KMS-11 (cell line): Measurements from ENCODE around the gene GAA.

Source experiments
- H2AFZ ChIP-seq: fragments of 200-600 bp; sonication (generic); 2 replicates; pipeline ENCODE4 v1.6.1; 2016; ENCODE audit warnings: antibody characterized with exemption, mixed run types, low read depth
- H3K27ac ChIP-seq: fragments of 200-600 bp; sonication (generic); 2 replicates; pipeline ENCODE4 v1.6.1; 2016; ENCODE audit warnings: mild to moderate bottlenecking, mixed run types
- H3K27me3 ChIP-seq: fragments of 200-600 bp; sonication (generic); 2 replicates; pipeline ENCODE4 v1.6.1; 2017; ENCODE audit warnings: mild to moderate bottlenecking, low read depth, mixed run types, moderate library complexity; ENCODE audit not compliant: insufficient read depth
- H3K36me3 ChIP-seq: fragments of 200-600 bp; sonication (generic); 2 replicates; pipeline ENCODE4 v1.6.1; 2017; ENCODE audit warnings: mild to moderate bottlenecking, mixed run types; ENCODE audit not compliant: insufficient read depth
- H3K4me1 ChIP-seq: fragments of 200-600 bp; sonication (generic); 2 replicates; pipeline ENCODE4 v1.6.1; 2016; ENCODE audit warnings: mild to moderate bottlenecking, low read depth, mixed run types; ENCODE audit not compliant: poor library complexity, severe bottlenecking
- H3K4me2 ChIP-seq: fragments of 200-600 bp; sonication (generic); 2 replicates; pipeline ENCODE4 v1.7.0; 2016; ENCODE audit warnings: mild to moderate bottlenecking, mixed run types
- H3K4me3 ChIP-seq: fragments of 200-600 bp; sonication (generic); IDR thresholded peaks from 2 replicates; pipeline ENCODE4 v1.6.1; 2017; ENCODE audit warnings: low read depth, low read length, mixed read lengths; ENCODE audit not compliant: insufficient read depth
- H3K79me2 ChIP-seq: fragments of 200-600 bp; sonication (generic); 2 replicates; pipeline ENCODE4 v1.6.1; 2016; ENCODE audit warnings: low read depth, mixed run types; ENCODE audit not compliant: insufficient read depth
- H3K9ac ChIP-seq: fragments of 200-600 bp; sonication (generic); 2 replicates; pipeline ENCODE4 v1.6.1; 2016; ENCODE audit warnings: mild to moderate bottlenecking, mixed run types
- H4K20me1 ChIP-seq: fragments of 200-600 bp; sonication (generic); 2 replicates; pipeline ENCODE4 v1.6.1; 2016; ENCODE audit warnings: mild to moderate bottlenecking, mixed run types; ENCODE audit not compliant: insufficient read depth
- TF ChIP-seq, protein P1 (sequence below): fragments of 200-600 bp; sonication (generic); conservative IDR thresholded peaks from 2 replicates; pipeline ENCODE4 v1.6.1; 2017; ENCODE audit warnings: low read depth, mild to moderate bottlenecking, antibody characterized with exemption, low read length, moderate library complexity, mixed read lengths

Gene GAA

DNA sequence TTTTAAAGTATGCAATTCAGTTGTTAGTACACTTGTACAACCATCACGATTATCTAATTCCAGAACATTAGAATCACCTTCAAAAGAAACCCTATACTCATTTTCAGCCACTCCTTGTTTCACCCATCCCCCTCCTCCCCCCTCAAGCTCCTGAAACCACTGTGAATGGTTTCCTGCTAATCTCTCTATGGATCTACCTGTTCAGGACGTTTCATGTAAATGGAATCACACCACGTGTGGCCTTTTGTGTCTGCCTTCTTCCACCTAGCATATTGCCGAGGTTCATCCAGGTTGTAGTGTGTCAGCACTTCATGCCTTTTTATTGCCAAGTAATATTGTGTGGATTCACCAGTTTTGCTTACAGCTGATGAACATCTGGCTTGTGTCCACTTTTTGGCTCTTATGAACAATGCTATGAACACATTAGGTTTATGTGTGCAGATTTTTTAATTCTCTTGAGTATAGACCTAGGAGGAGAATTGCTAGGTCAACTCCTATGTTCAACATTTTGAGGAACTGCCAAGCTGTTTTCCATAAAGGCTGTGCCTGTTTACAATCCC is 27.7 kb downstream of the GAA start:
- TF ChIP-seq, protein P1, sequence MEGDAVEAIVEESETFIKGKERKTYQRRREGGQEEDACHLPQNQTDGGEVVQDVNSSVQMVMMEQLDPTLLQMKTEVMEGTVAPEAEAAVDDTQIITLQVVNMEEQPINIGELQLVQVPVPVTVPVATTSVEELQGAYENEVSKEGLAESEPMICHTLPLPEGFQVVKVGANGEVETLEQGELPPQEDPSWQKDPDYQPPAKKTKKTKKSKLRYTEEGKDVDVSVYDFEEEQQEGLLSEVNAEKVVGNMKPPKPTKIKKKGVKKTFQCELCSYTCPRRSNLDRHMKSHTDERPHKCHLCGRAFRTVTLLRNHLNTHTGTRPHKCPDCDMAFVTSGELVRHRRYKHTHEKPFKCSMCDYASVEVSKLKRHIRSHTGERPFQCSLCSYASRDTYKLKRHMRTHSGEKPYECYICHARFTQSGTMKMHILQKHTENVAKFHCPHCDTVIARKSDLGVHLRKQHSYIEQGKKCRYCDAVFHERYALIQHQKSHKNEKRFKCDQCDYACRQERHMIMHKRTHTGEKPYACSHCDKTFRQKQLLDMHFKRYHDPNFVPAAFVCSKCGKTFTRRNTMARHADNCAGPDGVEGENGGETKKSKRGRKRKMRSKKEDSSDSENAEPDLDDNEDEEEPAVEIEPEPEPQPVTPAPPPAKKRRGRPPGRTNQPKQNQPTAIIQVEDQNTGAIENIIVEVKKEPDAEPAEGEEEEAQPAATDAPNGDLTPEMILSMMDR, result no peak
- Histone ChIP-seq H2AFZ (no peak overlapping the region), H3K36me3 (no peaks in the 10 kb centered on the region; the same call in 1 of the 2 replicates), H3K4me1 (no peaks in the 10 kb centered on the region), H3K27me3 (peaks cover 2% of the 10 kb centered on the region; the same call in 1 of the 2 replicates), H3K4me3 (no peak overlapping the region), H3K4me2 (no peak overlapping the region), H3K27ac (no peak overlapping the region), H3K9ac (no peak overlapping the region), H3K79me2 (no peaks in the 10 kb centered on the region), H4K20me1 (no peaks in the 10 kb centered on the region)

DNA sequence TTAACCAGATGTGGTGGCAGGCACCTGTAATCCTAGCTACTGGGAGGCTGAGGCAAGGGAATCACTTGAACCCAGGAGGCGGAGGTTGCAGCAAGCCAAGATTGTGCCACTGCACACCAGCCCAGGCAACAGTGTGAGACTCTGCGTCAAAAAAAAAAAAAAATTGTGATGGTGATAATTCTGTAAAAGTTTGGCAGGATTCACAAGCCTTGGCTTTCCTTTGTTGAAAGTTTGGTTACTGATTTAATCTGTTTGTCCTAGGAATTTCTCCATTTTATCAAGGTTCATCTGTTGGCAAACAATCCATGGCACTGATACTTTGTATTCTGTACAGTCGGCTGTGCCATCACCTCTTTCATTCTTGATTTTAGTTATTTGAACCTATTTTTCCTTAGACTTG is 29.6 kb downstream of the GAA start:
- H3K27ac ChIP-seq, result no peak overlapping the region

DNA sequence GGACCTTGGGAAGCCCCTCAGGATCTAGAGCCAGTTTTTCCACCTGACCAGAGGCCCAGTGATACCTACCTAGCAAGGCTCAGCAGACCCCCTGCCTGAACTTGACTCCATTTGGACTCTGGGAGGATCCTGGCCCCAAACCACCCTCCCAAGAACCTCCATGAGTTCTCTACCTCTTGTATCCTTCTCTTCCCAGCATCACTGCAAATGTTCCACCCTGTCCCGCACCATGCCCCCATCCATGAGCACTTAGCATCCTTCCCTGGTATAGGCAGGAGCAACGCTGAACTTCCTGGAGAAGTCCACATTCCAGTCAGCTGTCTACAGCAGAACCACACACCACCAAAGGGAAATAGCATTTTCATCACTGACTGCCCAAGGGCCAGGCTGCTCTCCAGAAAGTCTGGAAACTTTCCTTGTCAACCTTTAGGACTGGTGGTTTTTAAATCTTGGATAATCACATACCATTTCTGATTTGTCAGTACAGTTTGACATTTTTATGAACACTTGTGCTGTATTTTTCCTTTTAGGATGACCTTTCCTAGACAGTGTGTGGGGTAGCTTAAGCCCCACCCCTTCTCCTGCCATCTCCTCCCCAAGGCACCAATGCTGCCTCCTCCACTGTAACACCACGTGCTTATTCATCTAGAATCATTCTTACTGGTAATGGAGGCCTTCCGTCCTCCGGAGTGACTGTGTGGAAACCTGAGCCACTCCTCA is 31.7 kb downstream of the GAA start:
- Histone ChIP-seq H3K27ac (no peak overlapping the region), H3K4me1 (no peaks in the 10 kb centered on the region), H3K4me3 (no peak overlapping the region), H3K79me2 (no peaks in the 10 kb centered on the region), H3K36me3 (peaks cover 14% of the 10 kb centered on the region; the same call in 1 of the 2 replicates), H3K27me3 (no peaks in the 10 kb centered on the region; the same call in 1 of the 2 replicates), H3K4me2 (no peak overlapping the region), H3K9ac (no peak overlapping the region), H4K20me1 (no peaks in the 10 kb centered on the region), H2AFZ (no peak overlapping the region)
- TF ChIP-seq, protein P1, result no peak

More for the DNA sequence above, 29.6 kb downstream of the GAA start:
- H3K4me3 ChIP-seq, result no peak overlapping the region
- TF ChIP-seq, protein P1, result no peak
- no peak overlapping the region for H3K9ac ChIP-seq
- peaks cover 9% of the 10 kb centered on the region; the same call in 1 of the 2 replicates for H3K36me3 ChIP-seq
- H3K4me1 ChIP-seq, result no peaks in the 10 kb centered on the region
- H3K79me2 ChIP-seq, result no peaks in the 10 kb centered on the region
- H3K4me2 ChIP-seq, result no peak overlapping the region
- no peaks in the 10 kb centered on the region for H4K20me1 ChIP-seq
- peaks cover 2% of the 10 kb centered on the region; the same call in 1 of the 2 replicates for H3K27me3 ChIP-seq
- no peak overlapping the region for H2AFZ ChIP-seq

DNA sequence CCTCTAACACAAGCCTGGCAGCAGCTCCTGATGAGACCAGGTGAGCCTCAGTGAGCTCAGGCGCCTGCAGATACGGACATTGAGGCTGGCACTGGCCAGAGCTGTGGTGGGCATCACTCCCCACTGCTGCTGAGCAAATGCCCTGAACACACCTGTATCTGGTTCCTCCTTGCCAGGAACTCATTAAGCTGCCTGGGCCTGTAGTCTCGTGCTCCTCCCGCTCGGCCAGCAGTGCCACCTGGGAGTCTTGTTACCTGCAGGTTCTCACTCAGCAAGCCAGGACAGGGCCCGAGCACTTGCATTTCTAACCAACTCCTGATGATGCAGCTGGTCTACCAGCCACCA is 32.2 kb downstream of the GAA start:
- Histone ChIP-seq H3K79me2 (no peaks in the 10 kb centered on the region), H4K20me1 (no peaks in the 10 kb centered on the region), H3K27ac (no peak overlapping the region), H3K9ac (no peak overlapping the region), H3K4me3 (no peak overlapping the region), H3K4me2 (no peak overlapping the region), H3K4me1 (no peaks in the 10 kb centered on the region), H3K27me3 (no peaks in the 10 kb centered on the region; the same call in 1 of the 2 replicates), H3K36me3 (peaks cover 19% of the 10 kb centered on the region; the same call in 1 of the 2 replicates), H2AFZ (no peak overlapping the region)
- TF ChIP-seq, protein P1, result no peak
